ENCODE results near the gene ACSL1.
"Not testable (repeated sequence)": the region's sequence is repeated elsewhere in the genome, so short reads cannot be mapped to it uniquely, and the experiment has no call there.

ACSL1 gene

GRCh38 chr4:184850018-184850417 lies 24.2 kb upstream of the ACSL1 start:
- Mint-ChIP-seq H3K9me3 (no peaks in the 10 kb centered on the region), H3K36me3 (ENCODE audit: low read depth) (no peaks in the 10 kb centered on the region), H3K27ac (peak overlapping the region; percentile 12), H3K4me1 (ENCODE audit: low read depth) (peaks cover 32% of the 10 kb centered on the region), H3K27me3 (peaks cover 18% of the 10 kb centered on the region), H3K4me3 (no peak overlapping the region)
- DNase-seq: no peak

- no peaks in the 10 kb centered on the region for H3K36me3 Mint-ChIP-seq (ENCODE audit: low read depth)
- no peak overlapping the region for H3K4me3 Mint-ChIP-seq
- peaks cover 19% of the 10 kb centered on the region for H3K27me3 Mint-ChIP-seq
- peaks cover 24% of the 10 kb centered on the region for H3K4me1 Mint-ChIP-seq (ENCODE audit: low read depth)
- H3K27ac Mint-ChIP-seq: peak overlapping the region; percentile 64
- no peaks in the 10 kb centered on the region for H3K9me3 Mint-ChIP-seq
- no peak for DNase-seq
Observed at GRCh38 chr4:184849185-184849584, 23.4 kb upstream of the ACSL1 start.

- H3K4me1 Mint-ChIP-seq (ENCODE audit: low read depth): peaks cover 29% of the 10 kb centered on the region
- no peak overlapping the region for H3K4me3 Mint-ChIP-seq
- peak overlapping the region; percentile 83 for H3K27ac Mint-ChIP-seq
- peaks cover 21% of the 10 kb centered on the region for H3K27me3 Mint-ChIP-seq
- H3K36me3 Mint-ChIP-seq (ENCODE audit: low read depth): no peaks in the 10 kb centered on the region
- no peak for DNase-seq
- H3K9me3 Mint-ChIP-seq: no peaks in the 10 kb centered on the region
Observed at GRCh38 chr4:184848510-184848909, 22.7 kb upstream of the ACSL1 start.

- Mint-ChIP-seq H3K4me1 (ENCODE audit: low read depth) (peaks cover 31% of the 10 kb centered on the region), H3K27me3 (peaks cover 30% of the 10 kb centered on the region), H3K36me3 (ENCODE audit: low read depth) (no peaks in the 10 kb centered on the region), H3K9me3 (no peaks in the 10 kb centered on the region), H3K4me3 (no peak overlapping the region), H3K27ac (no peak overlapping the region)
- no peak for DNase-seq
Observed at GRCh38 chr4:184846531-184846930, 20.8 kb upstream of the ACSL1 start.

GRCh38 chr4:184845367-184846021 lies 19.7 kb upstream of the ACSL1 start:
- Mint-ChIP-seq H3K27me3 (peaks cover 30% of the 10 kb centered on the region), H3K4me3 (no peak overlapping the region), H3K9me3 (no peaks in the 10 kb centered on the region), H3K27ac (no peak overlapping the region), H3K4me1 (ENCODE audit: low read depth) (peaks cover 31% of the 10 kb centered on the region), H3K36me3 (ENCODE audit: low read depth) (no peaks in the 10 kb centered on the region)
- DNase-seq: no peak

GRCh38 chr4:184844742-184845141 lies 19.0 kb upstream of the ACSL1 start:
- no peaks in the 10 kb centered on the region for H3K36me3 Mint-ChIP-seq (ENCODE audit: low read depth)
- H3K27me3 Mint-ChIP-seq: peaks cover 30% of the 10 kb centered on the region
- no peak overlapping the region for H3K27ac Mint-ChIP-seq
- no peaks in the 10 kb centered on the region for H3K9me3 Mint-ChIP-seq
- H3K4me3 Mint-ChIP-seq: no peak overlapping the region
- no peak for DNase-seq
- peaks cover 23% of the 10 kb centered on the region for H3K4me1 Mint-ChIP-seq (ENCODE audit: low read depth)

- Mint-ChIP-seq H3K36me3 (ENCODE audit: low read depth) (no peaks in the 10 kb centered on the region), H3K4me3 (no peak overlapping the region), H3K4me1 (ENCODE audit: low read depth) (peaks cover 18% of the 10 kb centered on the region), H3K27ac (no peak overlapping the region), H3K9me3 (no peaks in the 10 kb centered on the region), H3K27me3 (peaks cover 30% of the 10 kb centered on the region)
- no peak for DNase-seq
Observed at GRCh38 chr4:184843984-184844554, 18.3 kb upstream of the ACSL1 start.

GRCh38 chr4:184839075-184839399 lies 13.3 kb upstream of the ACSL1 start:
- not testable (repeated sequence) for H3K27ac Mint-ChIP-seq; H3K27me3 Mint-ChIP-seq; H3K4me1 Mint-ChIP-seq (ENCODE audit: low read depth); H3K36me3 Mint-ChIP-seq (ENCODE audit: low read depth); DNase-seq; H3K4me3 Mint-ChIP-seq; H3K9me3 Mint-ChIP-seq

GRCh38 chr4:184838249-184839074 lies 12.7 kb upstream of the ACSL1 start:
- Mint-ChIP-seq H3K9me3 (no peaks in the 10 kb centered on the region), H3K27me3 (peaks cover 9% of the 10 kb centered on the region), H3K4me1 (ENCODE audit: low read depth) (peaks cover 1% of the 10 kb centered on the region), H3K27ac (no peak overlapping the region), H3K36me3 (ENCODE audit: low read depth) (no peaks in the 10 kb centered on the region), H3K4me3 (no peak overlapping the region)
- no peak for DNase-seq

- Mint-ChIP-seq H3K27me3 (no peaks in the 10 kb centered on the region), H3K36me3 (ENCODE audit: low read depth) (no peaks in the 10 kb centered on the region), H3K27ac (no peak overlapping the region), H3K4me1 (ENCODE audit: low read depth) (no peaks in the 10 kb centered on the region), H3K4me3 (no peak overlapping the region), H3K9me3 (no peaks in the 10 kb centered on the region)
- DNase-seq: no peak
Observed at GRCh38 chr4:184836613-184837012, 10.8 kb upstream of the ACSL1 start.

GRCh38 chr4:184833046-184833838 lies 7.5 kb upstream of the ACSL1 start:
- no peaks in the 10 kb centered on the region for H3K9me3 Mint-ChIP-seq
- DNase-seq: no peak

GRCh38 chr4:184831153-184831552 lies 5.4 kb upstream of the ACSL1 start:
- Mint-ChIP-seq H3K4me1 (ENCODE audit: low read depth) (peaks cover 11% of the 10 kb centered on the region), H3K4me3 (no peak overlapping the region), H3K9me3 (no peaks in the 10 kb centered on the region), H3K27me3 (peaks cover 6% of the 10 kb centered on the region), H3K27ac (no peak overlapping the region), H3K36me3 (ENCODE audit: low read depth) (no peaks in the 10 kb centered on the region)
- no peak for DNase-seq

More at GRCh38 chr4:184833046-184833838, 7.5 kb upstream of the ACSL1 start:
- Mint-ChIP-seq H3K27ac (no peak overlapping the region), H3K4me3 (no peak overlapping the region), H3K27me3 (no peaks in the 10 kb centered on the region), H3K36me3 (ENCODE audit: low read depth) (no peaks in the 10 kb centered on the region), H3K4me1 (ENCODE audit: low read depth) (no peaks in the 10 kb centered on the region)

- DNase-seq: no peak
- Mint-ChIP-seq H3K9me3 (no peaks in the 10 kb centered on the region), H3K4me1 (ENCODE audit: low read depth) (peaks cover 41% of the 10 kb centered on the region), H3K27ac (peak overlapping the region; percentile 88), H3K4me3 (peak overlapping the region; percentile 85), H3K27me3 (peaks cover 6% of the 10 kb centered on the region), H3K36me3 (ENCODE audit: low read depth) (peaks cover 6% of the 10 kb centered on the region)
Observed at GRCh38 chr4:184826691-184827270, 1.0 kb upstream of the ACSL1 start.

GRCh38 chr4:184825141-184825895 lies 450 bp downstream of the ACSL1 start:
- peaks cover 41% of the 10 kb centered on the region for H3K4me1 Mint-ChIP-seq (ENCODE audit: low read depth)
- peaks cover 6% of the 10 kb centered on the region for H3K27me3 Mint-ChIP-seq
- H3K9me3 Mint-ChIP-seq: no peaks in the 10 kb centered on the region
- H3K27ac Mint-ChIP-seq: peak overlapping the region; percentile 84
- DNase-seq: peak; percentile 61
- H3K36me3 Mint-ChIP-seq (ENCODE audit: low read depth): peaks cover 6% of the 10 kb centered on the region
- peak overlapping the region; percentile 84 for H3K4me3 Mint-ChIP-seq
